ENCODE results near the gene THEMIS2. TPM values are rescaled to one million over a fixed set of nuclear protein-coding genes. Genes with fewer than 3 reads are reported as not detected.

THEMIS2 gene
- total and polyA plus RNA-seq, 9 of the 15 experiments (the other 6 are each of a cell fraction or from before 2014, with no cell fraction given) = 2.3 to 12.7 (median 8.0) TPM

DNA sequence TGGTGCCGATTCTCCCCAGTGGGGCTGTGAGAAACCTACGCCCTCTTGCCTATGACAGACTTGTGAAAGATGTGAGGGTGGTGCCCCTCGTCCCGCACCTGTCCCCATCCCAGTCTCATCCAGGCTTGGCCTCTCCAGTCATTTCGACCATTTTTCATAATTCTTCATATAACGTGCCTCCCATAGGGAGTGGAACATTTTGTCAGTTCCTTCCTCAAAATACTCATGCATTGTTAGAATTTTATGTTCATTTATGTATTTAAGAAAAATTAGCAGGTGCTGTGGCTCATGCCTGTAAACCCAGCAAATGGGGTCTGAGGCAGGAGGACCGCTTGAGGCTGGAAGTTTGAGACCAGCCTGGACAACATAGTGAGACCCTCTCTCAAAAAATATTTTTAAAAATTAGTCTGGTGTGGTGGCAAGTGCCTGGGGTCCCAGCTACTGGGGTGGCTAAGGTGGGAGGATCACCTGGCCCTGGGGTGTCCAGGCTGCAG is 42.8 kb downstream of the THEMIS2 start (continued):
- TF ChIP-seq KLF13 (tag; IDR thresholded peaks at IDR 0.05; ENCODE audit: borderline replicate concordance, low read depth) (0 out of 2 replicates have a peak, but pooled peaks have one; percentile 1), SREBF1 (IDR thresholded peaks at IDR 0.05; ENCODE audit: borderline replicate concordance, low read depth, low read length) (0 out of 2 replicates have a peak, but pooled peaks have one; percentile 1), RUNX1 (IDR thresholded peaks at IDR 0.05; ENCODE audit: low read depth) (no peak), RCOR1 (IDR thresholded peaks at IDR 0.05; ENCODE audit: borderline replicate concordance in 1 of 2, low read depth in 2 of 2, low read length in 2 of 2) (no peak), TAF7 (tag; IDR thresholded peaks at IDR 0.05) (peak; percentile 57; the same call in 1 of the 2 replicates), SFPQ (IDR thresholded peaks at IDR 0.05; ENCODE audit: low read depth, low read length) (no peak)

GRCh38 chr1:27922272-27922671 is 49.9 kb downstream of the THEMIS2 start:
- peak overlapping the region; percentile 29; the same call in 1 of the 2 replicates for H2AFZ ChIP-seq (ENCODE audit: low read depth, low read length)
- H3K27ac ChIP-seq (ENCODE audit: extremely low read depth, low read depth, low read length) = no peak overlapping the region
- no peaks in the 10 kb centered on the region for H3K79me2 ChIP-seq (ENCODE audit: control insufficient read depth, insufficient read depth, low read length)
- peak; percentile 6 for FAIRE-seq
- H3K27me3 ChIP-seq (ENCODE audit: control insufficient read depth in 2 of 2, insufficient read depth in 2 of 2, low read length in 2 of 2) = no peaks in the 10 kb centered on the region
- no peaks in the 10 kb centered on the region for H3K9me1 ChIP-seq (ENCODE audit: control insufficient read depth, insufficient read depth, low read length)
- intact Hi-C loops (cut with micrococcal nuclease) (no loop called here), in situ Hi-C loops (cut with MboI) (no loop called here)
- POLR2A ChIA-PET = no interaction called here
- no peaks in the 10 kb centered on the region for H3K4me1 ChIP-seq (replicated peaks in 1 of 2; ENCODE audit: control insufficient read depth in 2 of 2, insufficient read depth in 2 of 2, low read length in 2 of 2)
- CTCF ChIA-PET (ENCODE audit: low intra/inter-chr PET ratio) = no interaction called here
- no TSS peak for BruUV-seq (replicated peaks)
- no peaks in the 10 kb centered on the region for H4K20me1 ChIP-seq (replicated peaks; ENCODE audit: control insufficient read depth, insufficient read depth, low read length)
- H3K9me3 ChIP-seq (replicated peaks; ENCODE audit: control insufficient read depth, insufficient read depth, low read depth, low read length) = no peaks in the 10 kb centered on the region
- no peak for DNase-seq (ENCODE audit: extremely low read depth in 1 of 4, low spot score in 3 of 4)
- TF ChIP-seq, protein P1, sequence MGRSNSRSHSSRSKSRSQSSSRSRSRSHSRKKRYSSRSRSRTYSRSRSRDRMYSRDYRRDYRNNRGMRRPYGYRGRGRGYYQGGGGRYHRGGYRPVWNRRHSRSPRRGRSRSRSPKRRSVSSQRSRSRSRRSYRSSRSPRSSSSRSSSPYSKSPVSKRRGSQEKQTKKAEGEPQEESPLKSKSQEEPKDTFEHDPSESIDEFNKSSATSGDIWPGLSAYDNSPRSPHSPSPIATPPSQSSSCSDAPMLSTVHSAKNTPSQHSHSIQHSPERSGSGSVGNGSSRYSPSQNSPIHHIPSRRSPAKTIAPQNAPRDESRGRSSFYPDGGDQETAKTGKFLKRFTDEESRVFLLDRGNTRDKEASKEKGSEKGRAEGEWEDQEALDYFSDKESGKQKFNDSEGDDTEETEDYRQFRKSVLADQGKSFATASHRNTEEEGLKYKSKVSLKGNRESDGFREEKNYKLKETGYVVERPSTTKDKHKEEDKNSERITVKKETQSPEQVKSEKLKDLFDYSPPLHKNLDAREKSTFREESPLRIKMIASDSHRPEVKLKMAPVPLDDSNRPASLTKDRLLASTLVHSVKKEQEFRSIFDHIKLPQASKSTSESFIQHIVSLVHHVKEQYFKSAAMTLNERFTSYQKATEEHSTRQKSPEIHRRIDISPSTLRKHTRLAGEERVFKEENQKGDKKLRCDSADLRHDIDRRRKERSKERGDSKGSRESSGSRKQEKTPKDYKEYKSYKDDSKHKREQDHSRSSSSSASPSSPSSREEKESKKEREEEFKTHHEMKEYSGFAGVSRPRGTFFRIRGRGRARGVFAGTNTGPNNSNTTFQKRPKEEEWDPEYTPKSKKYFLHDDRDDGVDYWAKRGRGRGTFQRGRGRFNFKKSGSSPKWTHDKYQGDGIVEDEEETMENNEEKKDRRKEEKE (IDR thresholded peaks at IDR 0.05; ENCODE audit: borderline replicate concordance in 1 of 2, control insufficient read depth in 1 of 2, low read depth in 2 of 2, low read length in 1 of 2) = no peak
- TF ChIP-seq SPI1 (IDR thresholded peaks at IDR 0.05; ENCODE audit: borderline replicate concordance, low read depth, low read length) = no peak
- no peak for TF ChIP-seq KDM4B (IDR thresholded peaks at IDR 0.05; ENCODE audit: borderline replicate concordance in 2 of 2, low read depth in 1 of 2)
- TF ChIP-seq, protein P2, sequence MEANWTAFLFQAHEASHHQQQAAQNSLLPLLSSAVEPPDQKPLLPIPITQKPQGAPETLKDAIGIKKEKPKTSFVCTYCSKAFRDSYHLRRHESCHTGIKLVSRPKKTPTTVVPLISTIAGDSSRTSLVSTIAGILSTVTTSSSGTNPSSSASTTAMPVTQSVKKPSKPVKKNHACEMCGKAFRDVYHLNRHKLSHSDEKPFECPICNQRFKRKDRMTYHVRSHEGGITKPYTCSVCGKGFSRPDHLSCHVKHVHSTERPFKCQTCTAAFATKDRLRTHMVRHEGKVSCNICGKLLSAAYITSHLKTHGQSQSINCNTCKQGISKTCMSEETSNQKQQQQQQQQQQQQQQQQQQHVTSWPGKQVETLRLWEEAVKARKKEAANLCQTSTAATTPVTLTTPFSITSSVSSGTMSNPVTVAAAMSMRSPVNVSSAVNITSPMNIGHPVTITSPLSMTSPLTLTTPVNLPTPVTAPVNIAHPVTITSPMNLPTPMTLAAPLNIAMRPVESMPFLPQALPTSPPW (CRISPR knock-in tag; IDR thresholded peaks at IDR 0.05) = no peak
- H3K4me3 ChIP-seq = no peak overlapping the region
- no peak overlapping the region for H3K4me2 ChIP-seq (ENCODE audit: insufficient read depth, low read length)
- ATAC-seq = no peak
- no peak overlapping the region for H3K9ac ChIP-seq (ENCODE audit: insufficient read depth in 1 of 2, low read depth in 2 of 2, low read length in 2 of 2)
- WGBS (ENCODE audit: insufficient coverage, low coverage, missing lambda C conversion rate) = 58% methylated on average over 3 of the region's 3 CpGs
- H3K36me3 ChIP-seq (ENCODE audit: control insufficient read depth, insufficient read depth, low read length) = no peaks in the 10 kb centered on the region
